ENCODE measurements around the gene IRF2.

- TF ChIP-seq POLR2AphosphoS5 (IDR thresholded peaks at IDR 0.05; ENCODE audit: borderline replicate concordance, low read depth, low read length): no peak
- no peak for TF ChIP-seq EZH2 (IDR thresholded peaks at IDR 0.05)
- no peak for TF ChIP-seq FOXP2 (optimal IDR thresholded peaks at IDR 0.05; ENCODE audit: control extremely low read depth, extremely low read length, insufficient read depth)
Measured at GRCh38 chr4:184398741-184399511, 75.4 kb downstream of the IRF2 start.

Measured in SK-N-MC (cell line).